Omental fat pad (tissue), 4 donors: ENCODE results near the gene RASL10A. TPM values are rescaled to one million over a fixed set of nuclear protein-coding genes. Genes with fewer than 3 reads are reported as not detected.

Experiments
- ATAC-seq: fragments of 150-250 bp; one replicate; pipeline ENCODE4 v1.9.1; 2016; ENCODE audit warnings: mild to moderate bottlenecking, moderate library complexity; ENCODE audit not compliant: low FRiP score
- DNase-seq: peaks from one replicate; pipeline ENCODE4 v3.0.0-alpha.2; 2019; ENCODE audit warnings: low spot score
- CTCF ChIP-seq, 3 donors: fragments of 450-650 bp; IDR thresholded peaks; one replicate each; pipeline ENCODE4 v1.5.1; 2016 to 2017; ENCODE audit warnings: antibody characterized with exemption in 3 of 3, mild to moderate bottlenecking in 3 of 3, moderate library complexity in 2 of 3
- total RNA-seq, 4 donors: library from RNA; depleted of rRNA; stranded (reverse); fragments of >200 nt; gene quantifications; one replicate each; pipeline ENCODE4 v1.1.0, GENCODE V29; 2016

The RASL10A gene
- total RNA-seq, 4 donors from 2014 or later = 0.56 to 2.6 (median 1.5) TPM; not detected in 1

DNA sequence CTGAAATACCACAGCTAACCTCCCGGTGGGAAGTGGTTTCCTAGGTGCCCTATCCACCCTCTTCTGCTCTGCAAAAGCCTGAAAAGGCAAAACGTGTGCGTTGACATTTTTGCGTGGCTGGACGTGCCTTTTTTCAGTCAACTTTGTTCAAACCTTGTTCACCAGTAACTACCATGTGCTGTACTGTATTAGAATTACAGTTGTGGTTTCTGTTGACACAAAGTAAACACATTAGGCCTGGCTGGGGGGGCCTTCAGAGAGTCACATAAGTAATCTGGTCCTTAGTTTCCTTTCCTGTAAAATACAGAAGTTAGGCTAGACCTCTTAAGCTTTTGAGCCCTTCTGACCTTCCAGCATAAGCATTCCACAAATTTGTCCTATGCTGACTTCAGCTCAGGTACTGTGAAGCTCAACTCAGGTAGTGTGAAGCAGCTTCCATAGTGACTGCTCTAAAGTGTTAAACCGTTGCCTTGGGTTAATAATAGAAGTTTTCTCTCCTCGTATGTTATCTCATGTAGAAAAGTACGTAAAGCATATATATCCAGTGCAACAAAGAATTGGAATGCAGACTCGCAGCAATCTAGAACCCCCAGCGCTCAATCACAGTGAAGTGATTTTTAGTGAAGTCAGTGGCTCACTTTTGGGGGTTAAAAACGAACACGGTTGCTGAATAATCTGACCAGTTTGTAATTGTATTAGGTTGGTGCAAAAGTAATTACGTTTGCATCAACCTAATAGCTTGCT, 45.6 kb downstream of the RASL10A start:
- no peak for ATAC-seq
- TF ChIP-seq CTCF (IDR thresholded peaks at IDR 0.05) = no peak
- DNase-seq = no peak

DNA sequence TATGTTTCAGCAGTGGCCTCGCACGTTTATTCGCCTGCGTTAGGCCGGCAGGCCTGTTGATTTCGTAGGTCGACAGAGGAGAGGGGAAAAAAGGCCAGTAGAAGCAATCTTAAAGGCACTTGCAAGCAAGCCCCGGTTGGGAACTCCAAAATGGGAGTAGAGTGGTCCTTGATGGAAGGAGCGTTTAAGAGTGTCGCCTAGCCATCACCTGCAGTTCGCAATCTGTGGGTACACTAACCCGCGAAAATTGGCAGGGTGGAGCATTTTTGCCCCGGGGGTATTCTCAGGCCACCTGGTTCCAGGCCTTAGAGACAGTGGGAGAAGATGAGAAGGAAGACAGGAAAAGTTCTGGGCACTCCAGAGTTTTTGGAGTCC, 46.3 kb downstream of the RASL10A start:
- DNase-seq = no peak
- no peak for ATAC-seq
- no peak for TF ChIP-seq CTCF (IDR thresholded peaks at IDR 0.05)

- ATAC-seq = peak; percentile 36
- DNase-seq = no peak
- no peak for TF ChIP-seq CTCF (IDR thresholded peaks at IDR 0.05)
These were observed 46.8 kb downstream of the RASL10A start for GRCh38 chr22:29268511-29269229.

GRCh38 chr22:29267858-29268510, 47.5 kb downstream of the RASL10A start, which contains the start of the genes EWSR1 and RHBDD3:
Gene EWSR1 (plus strand): TSS chr22:29268268. CDS start chr22:29268337, 69 bp downstream.
Gene RHBDD3 (minus strand): TSS chr22:29267981. CDS start chr22:29265626, 2,355 bp downstream.
- peak; percentile 89 for ATAC-seq
- peak; percentile 81 for DNase-seq
- TF ChIP-seq CTCF (IDR thresholded peaks at IDR 0.05) = no peak

DNA sequence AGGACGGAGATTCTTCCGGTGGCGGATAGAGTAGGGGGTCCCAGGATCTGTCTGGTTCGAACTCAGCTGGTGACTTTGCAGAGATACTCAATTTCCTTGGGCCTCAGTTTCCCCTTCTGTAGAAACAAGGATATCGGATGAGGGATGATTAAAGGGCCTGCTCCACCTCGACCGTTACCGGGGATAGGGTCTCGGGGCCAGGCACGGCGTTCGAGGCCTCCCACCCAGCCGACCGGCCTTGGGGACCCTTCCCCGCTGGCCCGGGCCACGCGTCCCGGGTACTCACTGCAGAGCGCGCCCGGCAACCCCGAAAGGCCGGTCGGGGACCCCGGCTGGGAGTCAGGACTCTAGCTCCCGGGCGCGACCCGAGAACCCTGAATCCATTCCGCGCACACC, 48.0 kb downstream of the RASL10A start:
- TF ChIP-seq CTCF (IDR thresholded peaks at IDR 0.05) = no peak
- ATAC-seq (no peak), DNase-seq (no peak)

DNA sequence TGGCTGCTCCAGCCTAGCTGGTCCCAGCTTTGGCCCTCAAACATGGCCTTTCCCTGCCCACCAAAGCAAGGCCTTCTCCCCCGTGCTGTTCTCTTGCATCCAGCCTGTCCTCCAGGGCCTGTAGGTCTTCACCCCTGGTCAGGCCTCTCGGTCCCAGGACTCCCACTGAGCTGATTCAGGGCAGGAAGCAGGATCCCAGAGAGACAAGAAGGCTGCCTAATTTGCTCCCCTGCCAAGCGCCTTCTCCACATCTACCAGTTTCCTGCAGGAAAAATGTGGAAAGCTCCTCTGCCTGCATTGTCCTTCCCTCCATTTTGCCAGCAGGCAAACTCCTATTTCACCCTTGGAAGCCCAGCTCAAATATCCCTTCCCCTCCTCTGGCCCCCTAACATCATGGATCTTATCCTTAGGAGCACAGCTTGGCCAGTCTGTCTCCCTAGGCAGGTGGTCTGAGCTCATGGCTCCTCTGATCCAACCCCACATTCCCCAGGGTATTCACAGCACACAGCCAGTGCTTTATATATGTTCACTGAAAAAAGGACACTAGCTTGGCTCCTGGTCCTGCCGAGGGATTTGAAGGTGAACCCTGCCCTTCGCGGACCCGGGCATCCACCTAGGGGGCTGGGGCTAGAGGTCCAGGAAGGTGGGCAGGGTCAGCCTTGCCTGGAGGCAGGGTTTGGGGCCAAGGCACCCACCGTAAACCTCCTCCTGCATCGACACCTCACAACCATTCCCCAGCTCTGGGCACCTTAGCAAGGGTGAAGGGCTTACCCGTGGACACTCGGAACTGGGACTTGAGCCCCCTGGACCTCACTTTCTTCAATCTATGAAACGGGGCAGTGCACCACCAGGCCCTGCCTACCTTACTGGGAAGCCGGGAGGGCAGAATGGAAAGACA, 48.7 kb downstream of the RASL10A start:
- DNase-seq = no peak
- TF ChIP-seq CTCF (IDR thresholded peaks at IDR 0.05) = no peak
- ATAC-seq = no peak
